Hair follicle dermal papilla cell (primary cell): ENCODE measurements around the gene PIM1. TPM values are rescaled to one million over a fixed set of nuclear protein-coding genes. Genes with fewer than 3 reads are reported as not detected.

Source experiments
- total RNA-seq: library from RNA; depleted of rRNA; stranded (reverse); fragments of >200 nt; gene quantifications from 2 replicates; pipeline ENCODE4 v1.2.3, GENCODE V29; 2012

Gene PIM1
- 58.8 and 84.5 TPM in 2 replicates for total RNA-seq

GRCh38 chr6:37169496-37170272 lies at the start of gene PIM1:
Gene PIM1 (plus strand): TSS chr6:37170152. CDS start chr6:37170576, 424 bp downstream.

Other genes with a start within 250 kb of the PIM1 start
- 0.16 TPM in 1 of 2 replicates, not detected in the other for gene PI16, start 215.4 kb upstream of the PIM1 start, total RNA-seq
- gene MTCH1, start 184.0 kb upstream of the PIM1 start, total RNA-seq = 240 and 258 TPM in 2 replicates
- not detected in 2 replicates for gene FGD2, start 164.5 kb upstream of the PIM1 start, total RNA-seq
- gene TBC1D22B, start 87.6 kb downstream of the PIM1 start, total RNA-seq = 7.8 and 8.3 TPM in 2 replicates
- gene TMEM217, start 88.0 kb downstream of the PIM1 start, total RNA-seq = 0.32 and 1.3 TPM in 2 replicates
- 11.9 and 13.8 TPM in 2 replicates for gene RNF8, start 183.8 kb downstream of the PIM1 start, total RNA-seq